Epidermal melanocyte (primary cell): ENCODE measurements around the gene HMX3.

Experiments used
- DNase-seq: peaks from one replicate; pipeline ENCODE4 v3.0.0; 2011; ENCODE audit warnings: low spot score; ENCODE audit not compliant: insufficient read length

Gene HMX3

GRCh38 chr10:123147635-123148413, 12.1 kb downstream of the HMX3 start, which contains the start of gene HMX2:
TSS of gene HMX2 (plus strand) at chr10:123148136. CDS start at chr10:123148379, 243 bp downstream.
- DNase-seq, result no peak

- DNase-seq, result no peak
Observed at GRCh38 chr10:123148414-123149161, 12.8 kb downstream of the HMX3 start.

- DNase-seq, result no peak
Observed at GRCh38 chr10:123149162-123149567, 13.4 kb downstream of the HMX3 start.

GRCh38 chr10:123149568-123150270, 13.9 kb downstream of the HMX3 start:
- no peak for DNase-seq

GRCh38 chr10:123150271-123150985, 14.7 kb downstream of the HMX3 start:
- DNase-seq, result no peak

- DNase-seq, result no peak
Observed at GRCh38 chr10:123150986-123151736, 15.4 kb downstream of the HMX3 start.

GRCh38 chr10:123151737-123152135, 16.0 kb downstream of the HMX3 start:
- DNase-seq, result no peak

GRCh38 chr10:123153486-123154091, 17.8 kb downstream of the HMX3 start:
- DNase-seq, result no peak

GRCh38 chr10:123154092-123154710, 18.4 kb downstream of the HMX3 start, which contains the start of gene BUB3:
TSS of gene BUB3 (plus strand) at chr10:123154402. CDS start at chr10:123154918, 516 bp downstream.
- peak; percentile 100 for DNase-seq

GRCh38 chr10:123154711-123155505, 19.1 kb downstream of the HMX3 start:
- no peak for DNase-seq

GRCh38 chr10:123156078-123156477, 20.3 kb downstream of the HMX3 start:
- DNase-seq, result no peak

- no peak for DNase-seq
Observed at GRCh38 chr10:123157210-123157609, 21.4 kb downstream of the HMX3 start.

GRCh38 chr10:123158682-123159081, 22.9 kb downstream of the HMX3 start:
- DNase-seq, result no peak

GRCh38 chr10:123160311-123160980, 24.7 kb downstream of the HMX3 start:
- DNase-seq, result no peak

- no peak for DNase-seq
Observed at GRCh38 chr10:123164319-123164718, 28.5 kb downstream of the HMX3 start.

- DNase-seq, result no peak
Observed at GRCh38 chr10:123165445-123166072, 29.8 kb downstream of the HMX3 start.

- no peak for DNase-seq
Observed at GRCh38 chr10:123166618-123167017, 30.8 kb downstream of the HMX3 start.

GRCh38 chr10:123170961-123171360, 35.2 kb downstream of the HMX3 start:
- no peak for DNase-seq
